H1 (cell line): Measurements from ENCODE around the gene FXR1. TPM values are rescaled to one million over a fixed set of nuclear protein-coding genes. Genes with fewer than 3 reads are reported as not detected.

Source experiments
- ASH2L ChIP-seq: fragments of 200-600, 300-600 bp; sonication (generic); IDR thresholded peaks from one replicate; pipeline ENCODE4 v1.7.1; 2017; ENCODE audit warnings: low read length
- CHD1 ChIP-seq: IDR thresholded peaks from 2 replicates; pipeline ENCODE4 v1.6.1; 2012; ENCODE audit warnings: low read depth, low read length, improper control_type of control experiment
- EGR1 ChIP-seq: IDR thresholded peaks from 2 replicates; pipeline ENCODE4 v1.6.1; 2011; ENCODE audit warnings: low read depth, low read length, borderline replicate concordance
- ZNF274 ChIP-seq: IDR thresholded peaks from 2 replicates; pipeline ENCODE4 v1.7.0; 2012; ENCODE audit warnings: low read length, borderline replicate concordance; ENCODE audit errors: extremely low read depth
- polyA plus RNA-seq, 7 experiments: library from polyadenylated mRNA; depleted of rRNA in 3 of 7; stranded (reverse) in 5 of 7; unstranded in 2 of 7; fragments of >200 nt in 5 of 7; fragments of 200-250 nt in 2 of 7; gene quantifications; 1 replicate in 5 of 7; 2 replicates in 1 of 7; 4 replicates in 1 of 7; pipeline versions ENCODE4 v1.2.1 to v1.2.3, GENCODE V29; 2011 to 2013; ENCODE audit warnings: missing spikeins in 2 of 7, mixed read lengths in 2 of 7
- total RNA-seq: library from RNA; stranded (reverse); fragmentation: NEBNext Ultra II Directional; extraction: Animal tissue kit (Norgen Biotek cat#: 25700); gene quantifications from 2 replicates; pipeline ENCODE4 v1.2.1, GENCODE V29; 2021

Gene FXR1
- total and polyA plus RNA-seq, 2 of the 8 experiments (the other 6 are each of a cell fraction or from before 2014, with no cell fraction given), result 108 to 283 TPM

GRCh38 chr3:180932819-180933218 is 20.3 kb downstream of the FXR1 start (continued):
- TF ChIP-seq CHD1 (no peak), ASH2L (no peak), ZNF274 (no peak), EGR1 (no peak)
